HCT116 (cell line): ENCODE data around the gene JAM3.

Experiments
- ATF3 ChIP-seq: IDR thresholded peaks from 2 replicates; pipeline ENCODE4 v1.6.1; 2012
- POLR2A ChIP-seq: IDR thresholded peaks from 2 replicates; pipeline ENCODE4 v1.7.0; 2011; ENCODE audit warnings: borderline replicate concordance; ENCODE audit not compliant: insufficient read depth, insufficient read length; ENCODE audit errors: extremely low read depth
- POLR2AphosphoS5 ChIP-seq: IDR thresholded peaks from 2 replicates; pipeline ENCODE4 v1.6.1; 2011; ENCODE audit warnings: mild to moderate bottlenecking, low read depth, low read length, moderate library complexity
- RAD21 ChIP-seq: IDR thresholded peaks from 2 replicates; pipeline ENCODE4 v1.6.1; 2012; ENCODE audit warnings: low read depth, mild to moderate bottlenecking
- TF ChIP-seq, protein P1 (sequence below), 3 experiments: fragments of 200-600 bp in 1 of 3; sonication (generic) in 1 of 3; IDR thresholded peaks in 2 of 3; conservative IDR thresholded peaks in 1 of 3; 2 replicates each; pipeline ENCODE4 v1.5.1; 2012 to 2017; ENCODE audit warnings: low read depth in 2 of 3, low read length in 2 of 3, antibody characterized with exemption in 1 of 3, borderline replicate concordance in 1 of 3, control low read depth in 1 of 3, mild to moderate bottlenecking in 1 of 3, mixed read lengths in 1 of 3, mixed run types in 1 of 3, moderate library complexity in 1 of 3; ENCODE audit not compliant: insufficient read depth in 1 of 3

DNA sequence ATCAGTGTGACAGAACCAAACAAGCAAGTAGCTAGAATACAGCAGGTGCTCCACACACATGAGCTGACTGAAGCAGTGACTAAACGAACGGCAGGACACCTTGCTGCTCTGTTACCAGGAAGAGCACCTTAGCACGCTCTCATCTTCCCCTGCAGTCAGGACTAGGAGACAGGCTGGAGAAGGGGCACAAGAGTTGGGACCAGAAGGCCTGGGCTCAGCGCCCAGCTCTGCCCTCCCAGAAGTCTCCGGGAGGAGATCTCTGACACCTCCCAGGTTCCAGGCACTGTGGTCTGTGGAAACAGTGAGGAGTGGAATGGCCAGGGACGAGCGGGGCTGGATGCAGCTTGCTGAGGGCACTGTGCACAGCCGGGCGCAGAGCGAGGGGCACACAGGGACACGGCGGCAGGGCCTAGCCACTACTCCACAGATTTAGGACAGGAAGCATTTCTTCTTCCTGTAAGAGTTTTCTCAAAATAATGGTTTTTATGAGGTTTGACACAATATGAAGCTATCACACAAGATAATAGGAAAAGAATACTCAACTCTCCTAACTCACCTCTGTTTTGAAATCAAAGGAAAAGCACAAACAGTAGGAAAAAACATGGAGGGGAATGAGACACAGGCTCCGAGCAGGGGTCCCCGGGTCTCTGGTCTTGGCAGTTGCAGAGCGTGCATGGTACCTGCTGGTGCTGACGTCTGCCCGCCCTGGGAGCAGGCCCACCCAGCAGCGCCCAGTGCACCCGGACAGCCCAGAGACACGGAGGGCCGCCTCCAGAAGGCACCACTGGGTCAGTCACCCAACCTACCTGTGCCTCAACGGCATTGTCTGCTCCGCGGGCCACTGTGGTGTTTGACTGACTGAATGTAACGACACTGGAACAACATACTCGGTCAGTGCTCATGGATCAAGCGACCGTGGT, 87.3 kb downstream of the JAM3 start:
- TF ChIP-seq POLR2A (no peak), ATF3 (no peak), POLR2AphosphoS5 (no peak), RAD21 (no peak)
- TF ChIP-seq, protein P1, sequence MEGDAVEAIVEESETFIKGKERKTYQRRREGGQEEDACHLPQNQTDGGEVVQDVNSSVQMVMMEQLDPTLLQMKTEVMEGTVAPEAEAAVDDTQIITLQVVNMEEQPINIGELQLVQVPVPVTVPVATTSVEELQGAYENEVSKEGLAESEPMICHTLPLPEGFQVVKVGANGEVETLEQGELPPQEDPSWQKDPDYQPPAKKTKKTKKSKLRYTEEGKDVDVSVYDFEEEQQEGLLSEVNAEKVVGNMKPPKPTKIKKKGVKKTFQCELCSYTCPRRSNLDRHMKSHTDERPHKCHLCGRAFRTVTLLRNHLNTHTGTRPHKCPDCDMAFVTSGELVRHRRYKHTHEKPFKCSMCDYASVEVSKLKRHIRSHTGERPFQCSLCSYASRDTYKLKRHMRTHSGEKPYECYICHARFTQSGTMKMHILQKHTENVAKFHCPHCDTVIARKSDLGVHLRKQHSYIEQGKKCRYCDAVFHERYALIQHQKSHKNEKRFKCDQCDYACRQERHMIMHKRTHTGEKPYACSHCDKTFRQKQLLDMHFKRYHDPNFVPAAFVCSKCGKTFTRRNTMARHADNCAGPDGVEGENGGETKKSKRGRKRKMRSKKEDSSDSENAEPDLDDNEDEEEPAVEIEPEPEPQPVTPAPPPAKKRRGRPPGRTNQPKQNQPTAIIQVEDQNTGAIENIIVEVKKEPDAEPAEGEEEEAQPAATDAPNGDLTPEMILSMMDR (IDR thresholded peaks at IDR 0.05 in 2 of 3, conservative IDR thresholded peaks at IDR 0.05 in 1 of 3; ENCODE audit: borderline replicate concordance in 1 of 3, insufficient read depth in 1 of 3, low read depth in 2 of 3, low read length in 2 of 3): no peak
